Progenitor cell of endocrine pancreas (in vitro differentiated cells): ENCODE results near the gene FTO. TPM values are rescaled to one million over a fixed set of nuclear protein-coding genes. Genes with fewer than 3 reads are reported as not detected.

Source experiments
- DNase-seq: peaks from one replicate; pipeline ENCODE4 v3.0.0; 2021; ENCODE audit warnings: low spot score; ENCODE audit not compliant: unreplicated experiment
- H3K27ac Mint-ChIP-seq: 2 replicates; pipeline ENCODE4 v1.8.0; 2021; ENCODE audit warnings: mild to moderate bottlenecking, moderate library complexity, mixed read lengths
- H3K27me3 Mint-ChIP-seq: 2 replicates; pipeline ENCODE4 v1.8.0; 2021; ENCODE audit warnings: mixed read lengths
- H3K36me3 Mint-ChIP-seq: 2 replicates; pipeline ENCODE4 v1.8.0; 2022; ENCODE audit warnings: mixed read lengths; ENCODE audit not compliant: insufficient read depth
- H3K4me1 Mint-ChIP-seq: 2 replicates; pipeline ENCODE4 v1.8.0; 2021; ENCODE audit warnings: low read depth, mixed read lengths
- H3K4me3 Mint-ChIP-seq: 2 replicates; pipeline ENCODE4 v1.8.0; 2021; ENCODE audit warnings: low read depth, mild to moderate bottlenecking, moderate library complexity, mixed read lengths
- H3K9me3 Mint-ChIP-seq: 2 replicates; pipeline ENCODE4 v1.8.0; 2021; ENCODE audit warnings: low read depth, mixed read lengths
- total RNA-seq: library from RNA; stranded (reverse); gene quantifications from 2 replicates; pipeline ENCODE4 v1.2.1, GENCODE V29; 2021
- TF ChIP-seq, protein P1 (sequence below): fragments of 200-600 bp; sonication (generic); IDR thresholded peaks from one replicate; pipeline ENCODE4 v1.5.0; 2021; ENCODE audit warnings: antibody characterized with exemption, mild to moderate bottlenecking; ENCODE audit not compliant: unreplicated experiment

Gene FTO
- total RNA-seq, 1 donor from 2014 or later, result 78.7 TPM

DNA sequence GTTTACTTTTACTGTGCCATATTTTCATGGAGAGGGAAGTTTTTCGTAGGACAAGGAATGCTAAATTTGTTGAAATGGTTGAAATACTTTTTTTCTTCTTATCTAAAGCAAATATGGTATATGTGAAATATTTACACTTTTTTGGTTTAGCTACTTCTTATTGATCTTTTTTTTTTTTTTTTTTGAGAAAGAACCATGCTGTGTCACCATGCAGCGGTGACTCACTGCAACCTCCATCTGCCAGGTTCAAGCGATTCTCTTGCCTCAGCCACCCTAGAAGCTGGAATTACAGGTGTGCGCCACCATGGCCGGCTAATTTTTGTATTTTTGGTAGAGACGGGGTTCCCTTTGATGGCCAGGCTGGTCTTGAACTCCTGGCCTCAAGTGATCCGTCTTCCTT is 100.5 kb downstream of the FTO start:
- no peak overlapping the region for H3K27ac Mint-ChIP-seq
- no peaks in the 10 kb centered on the region for H3K27me3 Mint-ChIP-seq
- peaks cover 5% of the 10 kb centered on the region for H3K4me1 Mint-ChIP-seq
- no peak overlapping the region for H3K4me3 Mint-ChIP-seq
- no peak for DNase-seq
- TF ChIP-seq, protein P1, sequence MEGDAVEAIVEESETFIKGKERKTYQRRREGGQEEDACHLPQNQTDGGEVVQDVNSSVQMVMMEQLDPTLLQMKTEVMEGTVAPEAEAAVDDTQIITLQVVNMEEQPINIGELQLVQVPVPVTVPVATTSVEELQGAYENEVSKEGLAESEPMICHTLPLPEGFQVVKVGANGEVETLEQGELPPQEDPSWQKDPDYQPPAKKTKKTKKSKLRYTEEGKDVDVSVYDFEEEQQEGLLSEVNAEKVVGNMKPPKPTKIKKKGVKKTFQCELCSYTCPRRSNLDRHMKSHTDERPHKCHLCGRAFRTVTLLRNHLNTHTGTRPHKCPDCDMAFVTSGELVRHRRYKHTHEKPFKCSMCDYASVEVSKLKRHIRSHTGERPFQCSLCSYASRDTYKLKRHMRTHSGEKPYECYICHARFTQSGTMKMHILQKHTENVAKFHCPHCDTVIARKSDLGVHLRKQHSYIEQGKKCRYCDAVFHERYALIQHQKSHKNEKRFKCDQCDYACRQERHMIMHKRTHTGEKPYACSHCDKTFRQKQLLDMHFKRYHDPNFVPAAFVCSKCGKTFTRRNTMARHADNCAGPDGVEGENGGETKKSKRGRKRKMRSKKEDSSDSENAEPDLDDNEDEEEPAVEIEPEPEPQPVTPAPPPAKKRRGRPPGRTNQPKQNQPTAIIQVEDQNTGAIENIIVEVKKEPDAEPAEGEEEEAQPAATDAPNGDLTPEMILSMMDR, result no peak
- no peaks in the 10 kb centered on the region for H3K36me3 Mint-ChIP-seq
- H3K9me3 Mint-ChIP-seq, result no peaks in the 10 kb centered on the region

DNA sequence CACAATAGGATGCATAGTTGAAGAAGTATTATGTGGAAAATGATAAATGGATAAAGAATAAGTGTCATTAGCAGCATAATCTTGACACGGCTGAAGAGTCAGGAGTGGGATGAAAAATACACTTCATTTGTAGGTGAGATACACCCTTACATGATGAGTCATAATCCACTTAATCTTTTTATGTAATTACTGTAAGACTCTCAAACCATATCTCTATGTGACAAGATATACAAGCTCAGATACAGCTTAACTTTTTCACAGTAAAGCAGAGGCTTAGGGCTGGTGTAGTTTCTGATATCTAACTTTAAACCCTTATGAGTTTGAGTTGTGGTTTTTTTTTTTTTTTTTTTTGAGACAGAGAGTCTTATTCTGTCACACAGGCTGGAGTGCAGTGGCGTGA is 101.2 kb downstream of the FTO start:
- TF ChIP-seq, protein P1, result no peak
- DNase-seq, result no peak
- H3K27ac Mint-ChIP-seq, result no peak overlapping the region
- H3K4me1 Mint-ChIP-seq, result peaks cover 5% of the 10 kb centered on the region
- no peak overlapping the region for H3K4me3 Mint-ChIP-seq
- H3K27me3 Mint-ChIP-seq, result no peaks in the 10 kb centered on the region
- no peaks in the 10 kb centered on the region for H3K9me3 Mint-ChIP-seq
- H3K36me3 Mint-ChIP-seq, result no peaks in the 10 kb centered on the region

DNA sequence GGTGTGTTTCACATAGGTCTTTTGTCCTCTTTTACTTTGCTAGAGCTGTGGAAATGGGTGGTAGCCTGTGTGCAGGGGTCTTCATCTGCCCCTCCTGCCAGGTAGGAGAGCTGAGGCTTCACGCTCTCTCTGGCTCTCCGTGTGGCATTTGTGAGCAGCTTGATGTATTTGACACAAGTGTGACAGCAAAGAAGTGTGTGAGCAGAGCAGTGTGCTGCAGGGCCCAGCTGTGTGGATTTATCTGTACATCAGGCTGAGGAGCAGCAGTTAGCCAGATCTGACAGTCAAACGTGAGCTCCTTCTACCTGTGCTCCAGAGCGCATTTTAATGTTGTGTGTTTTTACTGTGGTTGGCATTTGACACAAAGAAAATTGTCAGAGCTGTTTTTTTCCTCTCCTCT is 101.8 kb downstream of the FTO start:
- Mint-ChIP-seq H3K4me1 (peaks cover 6% of the 10 kb centered on the region), H3K9me3 (no peaks in the 10 kb centered on the region), H3K4me3 (no peak overlapping the region), H3K27me3 (no peaks in the 10 kb centered on the region), H3K27ac (no peak overlapping the region), H3K36me3 (peaks cover 2% of the 10 kb centered on the region)
- no peak for DNase-seq
- TF ChIP-seq, protein P1, result no peak

DNA sequence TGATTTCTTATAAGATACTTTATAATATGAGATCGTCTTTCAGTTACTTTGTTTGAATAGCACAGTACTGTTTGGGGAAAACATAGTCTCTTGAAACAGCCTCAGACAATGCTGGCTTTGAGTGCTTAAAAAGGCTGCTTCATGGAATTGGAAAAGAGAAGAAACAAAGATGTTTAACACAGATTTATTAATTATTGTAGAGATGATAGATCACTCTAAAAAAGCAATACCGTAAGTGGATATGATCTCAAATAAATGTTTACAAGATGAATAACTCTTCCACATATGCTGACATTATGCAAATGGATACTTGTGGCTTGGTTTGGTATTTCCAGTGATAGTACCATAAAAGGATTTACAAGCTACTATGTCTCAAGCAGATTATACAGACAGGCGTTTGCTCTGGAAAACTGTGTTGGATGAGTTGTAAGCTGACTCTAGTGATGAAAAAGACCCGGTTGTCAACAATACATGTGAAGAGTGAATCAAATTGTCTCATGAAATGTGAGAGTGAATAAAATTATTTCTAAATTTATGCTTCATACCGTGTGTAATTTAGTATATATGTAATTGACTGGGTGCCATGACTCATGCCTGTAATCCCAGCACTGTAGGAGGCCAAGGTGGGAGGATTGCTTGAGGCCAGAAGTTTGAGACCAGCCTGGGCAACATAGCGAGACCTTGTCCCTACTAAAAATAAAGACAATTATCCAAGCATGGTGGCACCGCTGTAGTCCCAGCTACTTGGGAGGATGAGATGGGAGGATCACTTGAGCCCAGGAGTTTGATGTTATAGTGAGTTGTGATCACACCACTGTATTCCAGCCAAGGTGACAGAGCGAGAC is 105.4 kb downstream of the FTO start:
- no peak for DNase-seq
- peaks cover 9% of the 10 kb centered on the region for H3K4me1 Mint-ChIP-seq
- H3K4me3 Mint-ChIP-seq, result no peak overlapping the region
- H3K36me3 Mint-ChIP-seq, result peaks cover 7% of the 10 kb centered on the region
- peaks cover 5% of the 10 kb centered on the region for H3K27me3 Mint-ChIP-seq
- no peaks in the 10 kb centered on the region for H3K9me3 Mint-ChIP-seq
- no peak overlapping the region for H3K27ac Mint-ChIP-seq
- TF ChIP-seq, protein P1, result no peak

DNA sequence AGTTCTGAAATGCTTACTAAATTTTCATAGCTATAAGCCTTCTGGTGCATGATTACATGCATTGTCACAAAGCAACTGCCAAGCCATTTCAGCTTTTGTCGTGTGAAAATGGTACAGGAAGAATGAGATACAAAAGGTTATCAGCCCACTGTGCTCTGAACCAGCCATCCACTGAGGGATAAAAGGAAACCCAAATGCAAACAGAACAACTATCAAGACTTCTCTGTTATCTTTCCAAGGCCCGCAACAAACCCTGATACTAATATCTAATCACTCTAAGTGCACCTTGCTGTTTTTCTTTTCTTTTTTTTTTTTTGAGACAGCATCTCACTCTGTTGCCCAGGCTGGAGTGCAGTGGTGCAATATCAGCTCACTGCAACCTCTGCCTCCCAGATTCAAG is 109.0 kb downstream of the FTO start:
- TF ChIP-seq, protein P1, result no peak
- Mint-ChIP-seq H3K27ac (peak overlapping the region; percentile 51), H3K27me3 (peaks cover 14% of the 10 kb centered on the region), H3K36me3 (peaks cover 19% of the 10 kb centered on the region), H3K4me3 (no peak overlapping the region), H3K4me1 (peaks cover 4% of the 10 kb centered on the region), H3K9me3 (no peaks in the 10 kb centered on the region)
- no peak for DNase-seq
